Esophagus squamous epithelium (tissue), 5 donors: ENCODE results near the gene COL15A1. TPM values are rescaled to one million over a fixed set of nuclear protein-coding genes. Genes with fewer than 3 reads are reported as not detected.

ENCODE experiments used
- DNase-seq: peaks from one replicate; lab custom pipeline; 2025; lab: John Stamatoyannopoulos, UW
- H3K27ac ChIP-seq, 4 donors: fragments of 200-600 bp; sonication (generic); one replicate each; pipeline ENCODE4 v1.5.1; 2016 to 2019; ENCODE audit warnings: mild to moderate bottlenecking in 1 of 4
- H3K27me3 ChIP-seq, 4 donors: fragments of 200-600 bp; sonication (generic); 1 replicate in 3 of 4; 2 replicates in 1 of 4; pipeline versions ENCODE4 v1.5.1 to v1.6.0; 2017 to 2021; ENCODE audit warnings: antibody characterized with exemption in 1 of 4
- H3K36me3 ChIP-seq, 3 donors: fragments of 200-600 bp; sonication (generic); one replicate each; pipeline ENCODE4 v1.5.1; 2016 to 2019
- H3K4me1 ChIP-seq, 3 donors: fragments of 200-600 bp; sonication (generic); one replicate each; pipeline ENCODE4 v1.5.1; 2017 to 2019
- H3K4me3 ChIP-seq, 4 donors: fragments of 200-600 bp; sonication (generic); 1 replicate in 3 of 4; 2 replicates in 1 of 4; pipeline ENCODE4 v1.5.1; 2016 to 2019; ENCODE audit warnings: mild to moderate bottlenecking in 2 of 4, moderate library complexity in 1 of 4
- H3K9me3 ChIP-seq, 3 donors: fragments of 200-600 bp; sonication (generic); one replicate each; pipeline ENCODE4 v1.5.1; 2016 to 2019
- POLR2A ChIP-seq, 4 donors: fragments of 450-650 bp; IDR thresholded peaks; one replicate each; pipeline ENCODE4 v1.6.1; 2017; ENCODE audit warnings: antibody characterized with exemption in 4 of 4, mild to moderate bottlenecking in 4 of 4, moderate library complexity in 3 of 4
- WGBS, 2 donors: methylation state at CpG; one replicate each; pipeline ENCODE4 v1.1.5; 2018; 5-methylcytosine and 5-hydroxymethylcytosine counted together
- intact Hi-C: fragments of 100-400 bp; cut with DNase I; formaldehyde crosslinking; loops from one replicate; pipeline ENCODE4 v1.15.0; 2022
- total RNA-seq, 4 donors: library from RNA; depleted of rRNA; stranded (reverse); fragments of >200 nt; gene quantifications; one replicate each; pipeline ENCODE4 v1.1.0, GENCODE V29; 2016
- TF ChIP-seq, protein P1 (sequence below), 6 experiments: fragments of 450-650 bp in 4 of 6; fragments of 200-600 bp in 2 of 6; sonication (generic) in 2 of 6; IDR thresholded peaks; one replicate each; pipeline ENCODE4 v1.5.1; 2016 to 2019; ENCODE audit warnings: antibody characterized with exemption in 6 of 6, mild to moderate bottlenecking in 4 of 6, moderate library complexity in 4 of 6
- donor health status: DM: yes; HTN: yes; CAD: no.

The COL15A1 gene
- total RNA-seq, 4 donors from 2014 or later = 3.4 to 33.2 (median 9.7) TPM

DNA sequence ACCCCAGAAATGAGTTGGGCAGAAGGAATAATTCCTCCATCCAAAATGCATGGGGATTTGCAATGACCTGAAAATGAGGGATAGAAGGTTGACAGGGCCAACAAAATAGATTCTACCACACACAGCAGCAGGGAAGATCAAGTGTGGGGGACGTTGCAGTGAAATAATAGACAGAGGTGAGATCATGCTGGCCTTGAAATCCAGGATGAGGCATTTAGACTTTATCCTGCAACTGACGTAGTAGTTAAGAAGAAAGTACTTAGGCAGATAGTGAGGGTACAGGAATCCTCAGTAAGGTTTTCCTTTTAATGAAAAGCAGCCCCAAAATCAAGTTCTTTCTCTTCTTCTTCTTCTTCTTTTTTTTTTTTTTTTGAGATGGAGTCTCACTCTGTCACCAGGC is 129.6 kb downstream of the COL15A1 start:
- no peak overlapping the region for H3K4me3 ChIP-seq
- no peaks in the 10 kb centered on the region for H3K9me3 ChIP-seq
- DNase-seq = no peak
- no peaks in the 10 kb centered on the region for H3K27me3 ChIP-seq
- no peak for TF ChIP-seq POLR2A (IDR thresholded peaks at IDR 0.05)
- TF ChIP-seq, protein P1, sequence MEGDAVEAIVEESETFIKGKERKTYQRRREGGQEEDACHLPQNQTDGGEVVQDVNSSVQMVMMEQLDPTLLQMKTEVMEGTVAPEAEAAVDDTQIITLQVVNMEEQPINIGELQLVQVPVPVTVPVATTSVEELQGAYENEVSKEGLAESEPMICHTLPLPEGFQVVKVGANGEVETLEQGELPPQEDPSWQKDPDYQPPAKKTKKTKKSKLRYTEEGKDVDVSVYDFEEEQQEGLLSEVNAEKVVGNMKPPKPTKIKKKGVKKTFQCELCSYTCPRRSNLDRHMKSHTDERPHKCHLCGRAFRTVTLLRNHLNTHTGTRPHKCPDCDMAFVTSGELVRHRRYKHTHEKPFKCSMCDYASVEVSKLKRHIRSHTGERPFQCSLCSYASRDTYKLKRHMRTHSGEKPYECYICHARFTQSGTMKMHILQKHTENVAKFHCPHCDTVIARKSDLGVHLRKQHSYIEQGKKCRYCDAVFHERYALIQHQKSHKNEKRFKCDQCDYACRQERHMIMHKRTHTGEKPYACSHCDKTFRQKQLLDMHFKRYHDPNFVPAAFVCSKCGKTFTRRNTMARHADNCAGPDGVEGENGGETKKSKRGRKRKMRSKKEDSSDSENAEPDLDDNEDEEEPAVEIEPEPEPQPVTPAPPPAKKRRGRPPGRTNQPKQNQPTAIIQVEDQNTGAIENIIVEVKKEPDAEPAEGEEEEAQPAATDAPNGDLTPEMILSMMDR (IDR thresholded peaks at IDR 0.05) = no peak
- H3K27ac ChIP-seq = no peak overlapping the region
- intact Hi-C loops = no loop called here
- 31 to 60% methylated on average over 2 of the region's 2 CpGs for WGBS, 2 donors
- peaks cover 0 to 20% (median 6%) of the 10 kb centered on the region in 3 donors for H3K4me1 ChIP-seq
- H3K36me3 ChIP-seq = no peaks in the 10 kb centered on the region

DNA sequence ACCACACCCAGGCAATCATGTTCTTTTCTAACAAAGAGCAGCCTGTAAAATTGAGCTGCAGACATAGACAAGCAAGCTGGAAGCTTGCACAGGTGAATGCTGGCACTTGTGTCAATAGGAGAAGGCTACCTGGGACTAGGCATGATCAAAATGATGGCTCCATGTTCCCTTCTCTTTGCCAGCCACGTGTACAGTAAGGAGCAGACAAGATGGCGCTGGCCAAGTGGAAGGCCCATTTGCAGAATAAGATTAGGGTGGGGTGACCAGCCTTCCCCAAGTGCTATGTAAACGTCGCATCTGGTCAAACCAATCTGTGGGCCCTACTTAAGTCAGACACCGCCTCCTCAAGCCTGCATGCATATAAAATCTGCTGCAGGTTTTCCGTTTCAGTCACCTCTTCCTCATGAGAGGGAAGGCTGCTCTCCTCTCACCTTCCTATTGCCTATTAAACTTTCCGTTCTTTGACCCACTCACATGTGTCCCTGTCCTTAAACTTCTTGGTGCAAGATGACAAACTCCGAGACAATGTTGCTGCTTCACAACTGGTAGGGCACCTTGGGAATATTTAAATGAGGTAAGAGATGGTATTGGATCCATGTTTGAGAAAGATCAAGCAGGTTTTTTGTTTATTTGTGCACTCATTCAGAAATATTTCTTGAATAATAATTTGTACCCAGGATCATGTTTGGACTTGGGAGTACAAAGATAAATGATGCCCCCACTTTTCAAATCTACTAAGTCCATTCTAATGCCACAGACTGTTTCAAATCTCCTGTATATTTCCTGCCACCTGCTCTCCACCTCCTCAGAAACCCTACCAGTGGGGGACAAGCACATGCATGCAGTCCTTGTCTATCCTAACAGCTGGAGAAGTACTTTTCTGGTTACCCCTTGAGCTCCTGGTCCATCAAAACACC is 130.5 kb downstream of the COL15A1 start:
- H3K4me1 ChIP-seq = peaks cover 0 to 20% (median 6%) of the 10 kb centered on the region in 3 donors
- H3K36me3 ChIP-seq = no peaks in the 10 kb centered on the region
- DNase-seq = no peak
- TF ChIP-seq, protein P1 (IDR thresholded peaks at IDR 0.05) = no peak
- TF ChIP-seq POLR2A (IDR thresholded peaks at IDR 0.05) = no peak
- 85 to 99% methylated on average over 8 of the region's 8 CpGs for WGBS, 2 donors
- intact Hi-C loops = no loop called here
- no peak overlapping the region for H3K27ac ChIP-seq
- no peaks in the 10 kb centered on the region for H3K9me3 ChIP-seq
- H3K27me3 ChIP-seq = no peaks in the 10 kb centered on the region
- no peak overlapping the region for H3K4me3 ChIP-seq

GRCh38 chr9:99074902-99075245 is 131.2 kb downstream of the COL15A1 start:
- intact Hi-C loops = no loop called here
- H3K4me1 ChIP-seq = peaks cover 0 to 16% (median 6%) of the 10 kb centered on the region in 3 donors
- H3K4me3 ChIP-seq = no peak overlapping the region
- DNase-seq = no peak
- no peak overlapping the region for H3K27ac ChIP-seq
- H3K9me3 ChIP-seq = no peaks in the 10 kb centered on the region
- H3K36me3 ChIP-seq = no peaks in the 10 kb centered on the region
- 77 to 90% methylated on average over 3 of the region's 3 CpGs for WGBS, 2 donors
- H3K27me3 ChIP-seq = no peaks in the 10 kb centered on the region
- TF ChIP-seq, protein P1 (IDR thresholded peaks at IDR 0.05) = no peak
- TF ChIP-seq POLR2A (IDR thresholded peaks at IDR 0.05) = no peak

DNA sequence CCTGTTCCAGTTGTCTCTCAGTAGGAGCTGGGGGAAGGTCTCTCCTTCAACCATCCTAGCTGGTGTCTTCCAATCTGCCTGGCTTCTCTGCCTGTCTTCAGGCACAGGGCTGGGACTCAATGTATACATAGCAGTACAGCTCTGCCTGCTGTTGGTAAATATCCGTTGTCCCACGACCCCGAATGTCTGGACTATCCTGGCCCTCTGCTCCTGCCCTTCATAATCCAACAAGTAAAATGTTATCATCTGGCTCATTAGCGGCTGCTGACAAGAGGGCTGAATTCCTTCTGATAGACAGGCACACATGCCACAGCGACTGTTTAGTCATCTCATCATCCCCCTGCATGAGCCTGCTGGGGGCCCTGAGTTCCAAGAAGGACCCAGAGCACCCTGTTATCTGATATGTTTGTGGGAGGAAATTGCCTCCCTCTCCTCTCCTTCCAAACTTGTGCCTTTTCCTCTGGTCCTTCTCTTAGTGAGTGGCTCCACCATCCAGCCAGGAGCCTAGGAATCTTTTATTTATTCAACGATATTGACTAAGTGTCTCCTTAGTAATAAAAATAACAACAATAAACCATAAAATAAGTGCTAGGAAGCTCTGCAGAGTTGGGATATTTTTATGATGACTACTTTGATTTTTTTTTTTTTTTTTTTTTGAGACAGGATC is 131.7 kb downstream of the COL15A1 start:
- H3K9me3 ChIP-seq = no peaks in the 10 kb centered on the region
- no peak for TF ChIP-seq POLR2A (IDR thresholded peaks at IDR 0.05)
- TF ChIP-seq, protein P1 (IDR thresholded peaks at IDR 0.05) = no peak
- H3K27ac ChIP-seq = no peak overlapping the region
- no peaks in the 10 kb centered on the region for H3K36me3 ChIP-seq
- no peak for DNase-seq
- intact Hi-C loops = no loop called here
- H3K4me1 ChIP-seq = peaks cover 0 to 16% (median 6%) of the 10 kb centered on the region in 3 donors
- H3K4me3 ChIP-seq = no peak overlapping the region
- H3K27me3 ChIP-seq = no peaks in the 10 kb centered on the region
- WGBS, 2 donors = 71 to 83% methylated on average over 1 to 6 of the region's 6 CpGs

GRCh38 chr9:99076030-99076429 is 132.3 kb downstream of the COL15A1 start:
- no peak overlapping the region for H3K4me3 ChIP-seq
- DNase-seq = no peak
- peaks cover 0 to 16% (median 6%) of the 10 kb centered on the region in 3 donors for H3K4me1 ChIP-seq
- WGBS, 2 donors = 91 to 95% methylated on average over 4 of the region's 4 CpGs
- intact Hi-C loops = no loop called here
- no peaks in the 10 kb centered on the region for H3K36me3 ChIP-seq
- no peak overlapping the region for H3K27ac ChIP-seq
- TF ChIP-seq, protein P1 (IDR thresholded peaks at IDR 0.05) = no peak
- no peak for TF ChIP-seq POLR2A (IDR thresholded peaks at IDR 0.05)
- H3K9me3 ChIP-seq = no peaks in the 10 kb centered on the region
- no peaks in the 10 kb centered on the region for H3K27me3 ChIP-seq
